ENCODE results near the gene SPARCL1. TPM values are rescaled to one million over a fixed set of nuclear protein-coding genes. Genes with fewer than 3 reads are reported as not detected.

Gene SPARCL1
- polyA plus RNA-seq, 1 of the 3 experiments (the other 2 are of a cell fraction), result not detected

GRCh38 chr4:87560802-87561201 lies 31.6 kb upstream of the SPARCL1 start:
- Histone ChIP-seq H3K9ac (no peak overlapping the region), H3K4me1 (ENCODE audit: control insufficient read depth in 1 of 2, insufficient read depth in 2 of 2, low read depth in 1 of 2, low read length in 1 of 2) (peaks cover 0 to 5% of the 10 kb centered on the region in 2 experiments; a peak in 2 of 4 replicates), H4K20me1 (ENCODE audit: insufficient read depth) (no peaks in the 10 kb centered on the region), H3K9me2 (no peaks in the 10 kb centered on the region), H3K79me2 (ENCODE audit: insufficient read depth) (no peaks in the 10 kb centered on the region), H3K9me3 (no peaks in the 10 kb centered on the region), H3F3A (replicated peaks; ENCODE audit: insufficient read depth) (peaks cover 10% of the 10 kb centered on the region), H3K4me3 (ENCODE audit: low read depth in 2 of 2, low read length in 1 of 2) (no peak overlapping the region), H2AFZ (ENCODE audit: low read depth) (no peak overlapping the region), H3K36me3 (replicated peaks in 1 of 2; ENCODE audit: control insufficient read depth in 1 of 2, insufficient read depth in 2 of 2, low read length in 1 of 2) (no peaks in the 10 kb centered on the region), H3K4me2 (no peak overlapping the region), H3K27me3 (ENCODE audit: insufficient read depth) (no peaks in the 10 kb centered on the region), H3K27ac (ENCODE audit: low read depth in 2 of 2, low read length in 1 of 2) (no peak overlapping the region)
- WGBS (ENCODE audit: low lambda C conversion rate), result 74% methylated on average over 2 of the region's 2 CpGs
- TF ChIP-seq NFIC (IDR thresholded peaks at IDR 0.05; ENCODE audit: borderline replicate concordance), result no peak
- POLR2A ChIA-PET, result interaction anchor here (0.5 kb wide), 1 partner anchor 1108 kb away, joined by 3 read pairs; no protein-coding TSS in a partner anchor
- CTCF ChIA-PET, result interaction anchor here (1.0 kb wide), 1 partner anchor 278 kb away, joined by 3 read pairs; no protein-coding TSS in a partner anchor
- no peak for DNase-seq

GRCh38 chr4:87559090-87559837 lies 30.1 kb upstream of the SPARCL1 start:
- CTCF ChIA-PET, result interaction anchor here (1.0 to 1.2 kb wide), 2 partner anchors 16 to 279 kb away, joined by 3 read pairs; no protein-coding TSS in a partner anchor
- WGBS (ENCODE audit: low lambda C conversion rate), result 55% methylated on average over 8 of the region's 8 CpGs
- H3K4me1 ChIP-seq (ENCODE audit: control insufficient read depth in 1 of 2, insufficient read depth in 2 of 2, low read depth in 1 of 2, low read length in 1 of 2), result peaks cover 0 to 5% of the 10 kb centered on the region in 2 experiments; a peak in 2 of 4 replicates
- no peaks in the 10 kb centered on the region for H3K79me2 ChIP-seq (ENCODE audit: insufficient read depth)
- H4K20me1 ChIP-seq (ENCODE audit: insufficient read depth), result no peaks in the 10 kb centered on the region
- POLR2A ChIA-PET, result no interaction called here
- H3K36me3 ChIP-seq (replicated peaks in 1 of 2; ENCODE audit: control insufficient read depth in 1 of 2, insufficient read depth in 2 of 2, low read length in 1 of 2), result no peaks in the 10 kb centered on the region
- no peaks in the 10 kb centered on the region for H3K9me2 ChIP-seq
- peak overlapping the region in 1 of 2 experiments; percentile 39; a peak in 2 of 4 replicates for H3K27ac ChIP-seq (ENCODE audit: low read depth in 2 of 2, low read length in 1 of 2)
- H3K4me2 ChIP-seq, result no peak overlapping the region
- H3K9ac ChIP-seq, result no peak overlapping the region
- TF ChIP-seq SIN3A (IDR thresholded peaks at IDR 0.05; ENCODE audit: borderline replicate concordance, low read depth, low read length), result no peak
- TF ChIP-seq GATA2 (CRISPR knock-in tag; IDR thresholded peaks at IDR 0.05), result 0 out of 2 replicates have a peak, but pooled peaks have one; percentile 11
- no peaks in the 10 kb centered on the region for H3K27me3 ChIP-seq (ENCODE audit: insufficient read depth)
- no peak overlapping the region for H3K4me3 ChIP-seq (ENCODE audit: low read depth in 2 of 2, low read length in 1 of 2)
- peaks cover 15% of the 10 kb centered on the region for H3F3A ChIP-seq (replicated peaks; ENCODE audit: insufficient read depth)
- no peaks in the 10 kb centered on the region for H3K9me3 ChIP-seq
- peak; percentile 40 for DNase-seq
- no peak overlapping the region for H2AFZ ChIP-seq (ENCODE audit: low read depth)

GRCh38 chr4:87557348-87557747 lies 28.2 kb upstream of the SPARCL1 start:
- WGBS (ENCODE audit: low lambda C conversion rate), result 37% methylated on average over 2 of the region's 2 CpGs
- peaks cover 15% of the 10 kb centered on the region for H3F3A ChIP-seq (replicated peaks; ENCODE audit: insufficient read depth)
- no peak overlapping the region for H3K4me2 ChIP-seq
- no peaks in the 10 kb centered on the region for H3K9me2 ChIP-seq
- no peak overlapping the region for H2AFZ ChIP-seq (ENCODE audit: low read depth)
- no peak overlapping the region for H3K27ac ChIP-seq (ENCODE audit: low read depth in 2 of 2, low read length in 1 of 2)
- H4K20me1 ChIP-seq (ENCODE audit: insufficient read depth), result no peaks in the 10 kb centered on the region
- no peak overlapping the region for H3K9ac ChIP-seq
- H3K36me3 ChIP-seq (replicated peaks in 1 of 2; ENCODE audit: control insufficient read depth in 1 of 2, insufficient read depth in 2 of 2, low read length in 1 of 2), result no peaks in the 10 kb centered on the region
- H3K9me3 ChIP-seq, result no peaks in the 10 kb centered on the region
- no peak for DNase-seq
- ChIA-PET CTCF (interaction anchor here (1.1 kb wide), 1 partner anchor 295 kb away, joined by 3 read pairs; no protein-coding TSS in a partner anchor), POLR2A (no interaction called here)
- no peaks in the 10 kb centered on the region for H3K27me3 ChIP-seq (ENCODE audit: insufficient read depth)
- TF ChIP-seq CTCF (IDR thresholded peaks at IDR 0.05) (no peak), NFIC (IDR thresholded peaks at IDR 0.05; ENCODE audit: borderline replicate concordance) (no peak), IRF3 (IDR thresholded peaks at IDR 0.05; ENCODE audit: low read depth, low read length) (no peak), RXRA (IDR thresholded peaks at IDR 0.05; ENCODE audit: borderline replicate concordance, low read depth) (no peak), ELF1 (IDR thresholded peaks at IDR 0.05) (no peak), POLR2AphosphoS5 (IDR thresholded peaks at IDR 0.05; ENCODE audit: low read depth, low read length) (no peak), CHD2 (IDR thresholded peaks at IDR 0.05; ENCODE audit: low read length, partially characterized antibody) (no peak), TCF12 (IDR thresholded peaks at IDR 0.05) (no peak), USF1 (IDR thresholded peaks at IDR 0.05; ENCODE audit: borderline replicate concordance, low read depth) (no peak), MEF2A (IDR thresholded peaks at IDR 0.05; ENCODE audit: borderline replicate concordance, low read depth) (no peak), FOXM1 (IDR thresholded peaks at IDR 0.05; ENCODE audit: low read depth) (no peak), GABPA (IDR thresholded peaks at IDR 0.05; ENCODE audit: low read depth) (no peak)
- peaks cover 0 to 5% of the 10 kb centered on the region in 2 experiments; a peak in 2 of 4 replicates for H3K4me1 ChIP-seq (ENCODE audit: control insufficient read depth in 1 of 2, insufficient read depth in 2 of 2, low read depth in 1 of 2, low read length in 1 of 2)
- no peaks in the 10 kb centered on the region for H3K79me2 ChIP-seq (ENCODE audit: insufficient read depth)
- no peak overlapping the region for H3K4me3 ChIP-seq (ENCODE audit: low read depth in 2 of 2, low read length in 1 of 2)
